CD4-positive, alpha-beta T cell (primary cell): Measurements from ENCODE around the gene BTBD16. TPM values are rescaled to one million over a fixed set of nuclear protein-coding genes. Genes with fewer than 3 reads are reported as not detected.

Source experiments
- ATAC-seq: fragments of 200-7000 bp; cut with Tn5 transposase; one replicate; pipeline ENCODE4 v1.10.0; 2022; ENCODE audit warnings: mild to moderate bottlenecking; ENCODE audit not compliant: poor library complexity
- CTCF ChIA-PET: fragments of 350-600 bp; sonication (Branson Sonifier 250); formaldehyde crosslinking; loops from one replicate; lab custom pipeline; 2021; ENCODE audit warnings: antibody characterized with exemption, inconsistent platforms; lab: Charles Lee
- POLR2A ChIA-PET: fragments of 350-600 bp; sonication (Branson Sonifier 250); formaldehyde crosslinking; loops from one replicate; lab custom pipeline; 2021; ENCODE audit warnings: antibody characterized with exemption, inconsistent platforms; lab: Charles Lee
- DNase-seq, 14 experiments: peaks; one replicate each; pipeline ENCODE4 v3.0.0-alpha.2; 2013 to 2020; ENCODE audit warnings: mixed read lengths in 2 of 14
- H3K27ac ChIP-seq, 2 donors: one replicate each; pipeline versions ENCODE4 v1.5.1 to v1.7.0; 2013; ENCODE audit warnings: low read length in 2 of 2, low read depth in 1 of 2, mild to moderate bottlenecking in 1 of 2
- H3K27me3 ChIP-seq, 2 experiments: 1 replicate in 1 of 2; 2 replicates in 1 of 2; pipeline versions ENCODE4 v1.6.1 to v1.7.0; 2013; ENCODE audit warnings: low read length in 2 of 2, control low read depth in 1 of 2, mild to moderate bottlenecking in 1 of 2, moderate library complexity in 1 of 2; ENCODE audit not compliant: insufficient read depth in 2 of 2, control insufficient read depth in 1 of 2
- H3K36me3 ChIP-seq: one replicate; pipeline ENCODE4 v1.6.1; 2013; ENCODE audit warnings: low read length, control low read depth; ENCODE audit not compliant: insufficient read depth
- H3K4me1 ChIP-seq: one replicate; pipeline ENCODE4 v1.6.1; 2013; ENCODE audit warnings: low read length, control low read depth; ENCODE audit not compliant: insufficient read depth
- H3K4me3 ChIP-seq: one replicate; pipeline ENCODE4 v1.5.1; 2013; ENCODE audit warnings: mild to moderate bottlenecking, low read length, moderate library complexity
- H3K9me3 ChIP-seq, 2 experiments: 1 replicate in 1 of 2; 2 replicates in 1 of 2; pipeline versions ENCODE4 v1.6.1 to v1.7.0; 2013; ENCODE audit warnings: low read length in 2 of 2, mild to moderate bottlenecking in 2 of 2, control low read depth in 1 of 2, moderate library complexity in 1 of 2; ENCODE audit not compliant: control insufficient read depth in 1 of 2, insufficient read depth in 1 of 2
- H3K27ac Mint-ChIP-seq: one replicate; pipeline ENCODE4 v1.8.0; 2020; ENCODE audit warnings: mixed read lengths
- H3K27me3 Mint-ChIP-seq: one replicate; pipeline ENCODE4 v1.8.0; 2021; ENCODE audit warnings: mixed read lengths
- H3K36me3 Mint-ChIP-seq: one replicate; pipeline ENCODE4 v1.8.0; 2021; ENCODE audit warnings: low read depth, mixed read lengths
- H3K4me1 Mint-ChIP-seq: one replicate; pipeline ENCODE4 v1.8.0; 2021; ENCODE audit warnings: low read depth, mixed read lengths
- H3K4me3 Mint-ChIP-seq: one replicate; pipeline ENCODE4 v1.8.0; 2020; ENCODE audit warnings: mild to moderate bottlenecking, mixed read lengths
- H3K9me3 Mint-ChIP-seq: one replicate; pipeline ENCODE4 v1.8.0; 2020; ENCODE audit warnings: mixed read lengths
- intact Hi-C, 2 experiments: fragments of 100-400 bp; cut with DNase I in 1 of 2; cut with micrococcal nuclease in 1 of 2; formaldehyde crosslinking; loops; one replicate each; pipeline versions ENCODE4 v1.15.1 to v1.9.0; 2023 to 2025; cut with DNase I, micrococcal nuclease
- total RNA-seq, 174 experiments: library from RNA in 2 of 174; stranded (reverse) in 2 of 174; gene quantifications; one replicate each; pipeline ENCODE4 v1.2.3 and lab custom pipeline; 2021 to 2026
- TF ChIP-seq, protein P1 (sequence below): fragments of 200-600 bp; IDR thresholded peaks from one replicate; pipeline ENCODE4 v1.8.0; 2022; ENCODE audit warnings: antibody characterized with exemption, mild to moderate bottlenecking

The BTBD16 gene
- total RNA-seq, 2 experiments from 2014 or later, result not detected

DNA sequence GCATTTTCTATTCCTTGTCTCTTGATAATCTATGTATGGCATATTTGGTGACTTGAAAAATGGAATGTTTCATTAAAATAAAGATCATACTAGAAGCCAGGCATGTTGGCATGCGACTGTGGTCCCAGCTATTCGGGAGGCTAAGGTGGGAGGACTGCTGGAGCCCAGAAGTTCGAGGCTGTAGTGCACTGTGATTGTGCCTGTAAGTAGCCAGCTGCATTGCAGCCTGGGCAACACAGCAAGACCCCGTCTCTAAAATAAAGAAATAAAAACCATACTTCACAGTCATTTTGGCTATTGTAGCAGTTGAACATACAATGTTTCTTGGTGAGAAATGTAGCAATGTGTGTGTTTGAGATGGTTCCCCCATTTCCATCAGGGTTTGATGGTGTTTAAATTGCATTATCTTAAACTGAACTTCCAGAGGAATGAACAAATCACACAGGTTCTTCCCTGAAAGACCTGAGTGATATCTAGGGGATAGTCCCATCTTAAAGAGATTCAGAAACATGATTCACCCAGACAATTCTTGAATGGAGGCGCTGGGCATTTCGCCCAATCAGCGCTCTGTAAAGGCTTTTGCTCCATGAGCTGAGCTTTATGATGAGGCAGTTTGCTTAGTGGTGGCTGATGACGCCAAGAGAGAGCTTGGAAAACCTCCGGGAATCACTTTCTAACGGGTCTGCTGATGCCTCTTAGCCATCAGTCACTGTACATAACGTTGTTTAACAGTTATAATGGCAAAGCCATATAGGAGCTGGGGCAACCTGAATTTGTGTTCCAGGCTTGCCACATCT lies 19.4 kb upstream of the BTBD16 start:
- H3K36me3 Mint-ChIP-seq, result no peaks in the 10 kb centered on the region
- no peaks in the 10 kb centered on the region for H3K9me3 ChIP-seq
- POLR2A ChIA-PET, result no interaction called here

DNA sequence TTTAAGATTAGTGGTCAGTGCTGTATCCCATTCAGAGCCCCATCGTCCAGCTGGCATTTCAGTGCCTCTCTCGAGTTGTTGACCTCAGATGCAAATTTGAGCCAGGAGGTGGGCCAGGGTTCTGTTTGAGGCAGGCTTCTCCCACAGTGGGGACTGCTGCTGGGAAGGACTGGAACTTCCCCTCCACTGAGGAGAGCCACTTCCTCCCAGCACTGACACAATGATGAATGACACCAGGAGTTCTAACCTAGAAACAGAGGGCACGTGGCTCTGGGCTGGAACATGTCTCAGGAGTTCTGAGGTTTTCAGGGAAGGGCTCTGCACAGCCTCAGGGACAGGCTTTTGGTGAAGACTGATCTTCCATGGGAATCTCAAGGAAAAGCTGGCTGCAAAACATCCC lies 18.3 kb upstream of the BTBD16 start:
- DNase-seq (no peak), ATAC-seq (no peak)
- no peak overlapping the region for H3K27ac Mint-ChIP-seq
- H3K4me1 Mint-ChIP-seq, result no peaks in the 10 kb centered on the region
- no peaks in the 10 kb centered on the region for H3K36me3 Mint-ChIP-seq
- H3K27ac ChIP-seq, result no peak overlapping the region
- H3K9me3 Mint-ChIP-seq, result no peaks in the 10 kb centered on the region
- no peaks in the 10 kb centered on the region for H3K9me3 ChIP-seq
- H3K36me3 ChIP-seq, result no peaks in the 10 kb centered on the region
- intact Hi-C loops, result no loop called here
- no peak overlapping the region for H3K4me3 Mint-ChIP-seq
- ChIA-PET CTCF (no interaction called here), POLR2A (no interaction called here)
- peaks cover 0 to 3% of the 10 kb centered on the region in 2 experiments for H3K27me3 ChIP-seq
- no peaks in the 10 kb centered on the region for H3K4me1 ChIP-seq
- peaks cover 10% of the 10 kb centered on the region for H3K27me3 Mint-ChIP-seq
- H3K4me3 ChIP-seq, result no peak overlapping the region
- TF ChIP-seq, protein P1, sequence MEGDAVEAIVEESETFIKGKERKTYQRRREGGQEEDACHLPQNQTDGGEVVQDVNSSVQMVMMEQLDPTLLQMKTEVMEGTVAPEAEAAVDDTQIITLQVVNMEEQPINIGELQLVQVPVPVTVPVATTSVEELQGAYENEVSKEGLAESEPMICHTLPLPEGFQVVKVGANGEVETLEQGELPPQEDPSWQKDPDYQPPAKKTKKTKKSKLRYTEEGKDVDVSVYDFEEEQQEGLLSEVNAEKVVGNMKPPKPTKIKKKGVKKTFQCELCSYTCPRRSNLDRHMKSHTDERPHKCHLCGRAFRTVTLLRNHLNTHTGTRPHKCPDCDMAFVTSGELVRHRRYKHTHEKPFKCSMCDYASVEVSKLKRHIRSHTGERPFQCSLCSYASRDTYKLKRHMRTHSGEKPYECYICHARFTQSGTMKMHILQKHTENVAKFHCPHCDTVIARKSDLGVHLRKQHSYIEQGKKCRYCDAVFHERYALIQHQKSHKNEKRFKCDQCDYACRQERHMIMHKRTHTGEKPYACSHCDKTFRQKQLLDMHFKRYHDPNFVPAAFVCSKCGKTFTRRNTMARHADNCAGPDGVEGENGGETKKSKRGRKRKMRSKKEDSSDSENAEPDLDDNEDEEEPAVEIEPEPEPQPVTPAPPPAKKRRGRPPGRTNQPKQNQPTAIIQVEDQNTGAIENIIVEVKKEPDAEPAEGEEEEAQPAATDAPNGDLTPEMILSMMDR, result no peak

More for the DNA sequence above, 19.4 kb upstream of the BTBD16 start:
- no peaks in the 10 kb centered on the region for H3K4me1 Mint-ChIP-seq
- peaks cover 5% of the 10 kb centered on the region for H3K27me3 Mint-ChIP-seq
- no peak for DNase-seq
- Histone ChIP-seq H3K27me3 (peaks cover 0 to 3% of the 10 kb centered on the region in 2 experiments), H3K27ac (no peak overlapping the region), H3K36me3 (no peaks in the 10 kb centered on the region), H3K4me1 (no peaks in the 10 kb centered on the region), H3K4me3 (no peak overlapping the region)
- H3K9me3 Mint-ChIP-seq, result no peaks in the 10 kb centered on the region
- CTCF ChIA-PET, result no interaction called here
- no peak overlapping the region for H3K4me3 Mint-ChIP-seq
- ATAC-seq, result no peak
- H3K27ac Mint-ChIP-seq, result no peak overlapping the region
- intact Hi-C loops, result no loop called here
- TF ChIP-seq, protein P1, result no peak

DNA sequence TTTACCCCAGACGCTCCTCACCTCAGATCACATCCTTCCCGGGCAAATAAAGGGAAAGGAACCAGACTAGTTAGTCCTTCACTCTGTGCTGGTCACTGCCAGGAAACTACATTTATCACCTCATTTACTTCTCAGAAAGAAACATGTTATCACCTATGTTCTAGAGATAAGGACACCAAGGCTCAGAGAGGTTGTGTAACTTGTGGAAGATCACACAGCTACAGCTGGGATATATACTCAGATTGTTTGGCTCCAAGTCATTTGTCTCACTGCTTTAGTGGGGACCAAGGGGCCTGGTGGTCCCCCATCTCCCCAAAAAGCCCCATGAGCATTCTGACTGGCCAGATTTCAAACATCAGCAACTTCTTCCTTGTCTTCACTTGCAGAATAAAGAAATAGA lies 17.5 kb upstream of the BTBD16 start:
- ATAC-seq (no peak), DNase-seq (no peak)
- Histone ChIP-seq H3K27ac (no peak overlapping the region), H3K4me1 (no peaks in the 10 kb centered on the region), H3K4me3 (no peak overlapping the region), H3K9me3 (no peaks in the 10 kb centered on the region), H3K27me3 (peaks cover 0 to 3% of the 10 kb centered on the region in 2 experiments), H3K36me3 (no peaks in the 10 kb centered on the region)
- H3K4me1 Mint-ChIP-seq, result no peaks in the 10 kb centered on the region
- no peaks in the 10 kb centered on the region for H3K9me3 Mint-ChIP-seq
- ChIA-PET CTCF (no interaction called here), POLR2A (no interaction called here)
- H3K27ac Mint-ChIP-seq, result no peak overlapping the region
- H3K4me3 Mint-ChIP-seq, result no peak overlapping the region
- intact Hi-C loops, result no loop called here
- TF ChIP-seq, protein P1, result no peak
- peaks cover 11% of the 10 kb centered on the region for H3K27me3 Mint-ChIP-seq
- no peaks in the 10 kb centered on the region for H3K36me3 Mint-ChIP-seq
